Activated CD4-positive, alpha-beta T cell treated with anti-CD3 and anti-CD28 coated beads, Interleukin-2, amount 10 ng/mL, durations not matched to agents 24 days and 14 days (primary cell): ENCODE measurements around the gene FGGY. TPM values are rescaled to one million over a fixed set of nuclear protein-coding genes. Genes with fewer than 3 reads are reported as not detected.

Source experiments
- DNase-seq: peaks from one replicate; pipeline ENCODE4 v3.0.0; 2022
- H3K27ac Mint-ChIP-seq: one replicate; pipeline ENCODE4 v1.8.0; 2022; ENCODE audit warnings: mild to moderate bottlenecking, mixed read lengths
- H3K27me3 Mint-ChIP-seq: one replicate; pipeline ENCODE4 v1.8.0; 2022; ENCODE audit warnings: mixed read lengths
- H3K36me3 Mint-ChIP-seq: one replicate; pipeline ENCODE4 v1.8.0; 2022; ENCODE audit warnings: low read depth, mild to moderate bottlenecking, mixed read lengths
- H3K4me1 Mint-ChIP-seq: one replicate; pipeline ENCODE4 v1.8.0; 2021; ENCODE audit warnings: mixed read lengths
- H3K4me3 Mint-ChIP-seq: one replicate; pipeline ENCODE4 v1.8.0; 2022; ENCODE audit warnings: mild to moderate bottlenecking, moderate library complexity, mixed read lengths
- H3K9me3 Mint-ChIP-seq: one replicate; pipeline ENCODE4 v1.8.0; 2021; ENCODE audit warnings: mixed read lengths
- intact Hi-C: fragments of 100-400 bp; cut with micrococcal nuclease; formaldehyde crosslinking; loops from one replicate; pipeline ENCODE4 v1.15.1; 2023
- total RNA-seq: library from RNA; stranded (reverse); gene quantifications from 2 replicates; pipeline ENCODE4 v1.2.3, GENCODE V29; 2022

FGGY gene
- total RNA-seq, 1 donor from 2014 or later = 8.1 TPM

- no peak for DNase-seq
- Mint-ChIP-seq H3K36me3 (no peaks in the 10 kb centered on the region), H3K27ac (no peak overlapping the region), H3K4me3 (no peak overlapping the region), H3K27me3 (peaks cover 9% of the 10 kb centered on the region), H3K9me3 (peaks cover 12% of the 10 kb centered on the region), H3K4me1 (peaks cover 5% of the 10 kb centered on the region)
- intact Hi-C loops = no loop called here
These were observed 28.5 kb upstream of the FGGY start for GRCh38 chr1:59268406-59268805.

- Mint-ChIP-seq H3K27me3 (peaks cover 9% of the 10 kb centered on the region), H3K4me1 (peaks cover 13% of the 10 kb centered on the region), H3K27ac (no peak overlapping the region), H3K4me3 (no peak overlapping the region), H3K36me3 (no peaks in the 10 kb centered on the region), H3K9me3 (peaks cover 12% of the 10 kb centered on the region)
- DNase-seq = no peak
- intact Hi-C loops = no loop called here
These were observed 25.2 kb upstream of the FGGY start for GRCh38 chr1:59271561-59272260.

GRCh38 chr1:59272507-59272906, 24.4 kb upstream of the FGGY start:
- Mint-ChIP-seq H3K27me3 (peaks cover 9% of the 10 kb centered on the region), H3K9me3 (peaks cover 12% of the 10 kb centered on the region), H3K4me3 (no peak overlapping the region), H3K27ac (peak overlapping the region; percentile 54), H3K36me3 (no peaks in the 10 kb centered on the region), H3K4me1 (peaks cover 13% of the 10 kb centered on the region)
- DNase-seq = no peak
- intact Hi-C loops = no loop called here

- no peak for DNase-seq
- Mint-ChIP-seq H3K9me3 (no peaks in the 10 kb centered on the region), H3K4me1 (peaks cover 15% of the 10 kb centered on the region), H3K36me3 (no peaks in the 10 kb centered on the region), H3K4me3 (no peak overlapping the region), H3K27me3 (peaks cover 4% of the 10 kb centered on the region), H3K27ac (no peak overlapping the region)
- intact Hi-C loops = no loop called here
These were observed 20.4 kb upstream of the FGGY start for GRCh38 chr1:59276439-59276851.

GRCh38 chr1:59278780-59279354, 18.0 kb upstream of the FGGY start:
- intact Hi-C loops = no loop called here
- H3K27ac Mint-ChIP-seq = no peak overlapping the region
- H3K9me3 Mint-ChIP-seq = peaks cover 3% of the 10 kb centered on the region
- H3K4me1 Mint-ChIP-seq = peaks cover 10% of the 10 kb centered on the region
- no peak for DNase-seq
- no peaks in the 10 kb centered on the region for H3K36me3 Mint-ChIP-seq
- H3K27me3 Mint-ChIP-seq = peaks cover 8% of the 10 kb centered on the region
- no peak overlapping the region for H3K4me3 Mint-ChIP-seq

GRCh38 chr1:59279645-59280044, 17.2 kb upstream of the FGGY start:
- peaks cover 13% of the 10 kb centered on the region for H3K27me3 Mint-ChIP-seq
- no peak for DNase-seq
- H3K4me3 Mint-ChIP-seq = no peak overlapping the region
- H3K9me3 Mint-ChIP-seq = peaks cover 5% of the 10 kb centered on the region
- no peaks in the 10 kb centered on the region for H3K36me3 Mint-ChIP-seq
- intact Hi-C loops = no loop called here
- peaks cover 10% of the 10 kb centered on the region for H3K4me1 Mint-ChIP-seq
- H3K27ac Mint-ChIP-seq = no peak overlapping the region

- no peak overlapping the region for H3K4me3 Mint-ChIP-seq
- no peaks in the 10 kb centered on the region for H3K36me3 Mint-ChIP-seq
- H3K4me1 Mint-ChIP-seq = peaks cover 3% of the 10 kb centered on the region
- intact Hi-C loops = no loop called here
- H3K9me3 Mint-ChIP-seq = peaks cover 5% of the 10 kb centered on the region
- no peak for DNase-seq
- H3K27ac Mint-ChIP-seq = no peak overlapping the region
- H3K27me3 Mint-ChIP-seq = peaks cover 31% of the 10 kb centered on the region
These were observed 13.9 kb upstream of the FGGY start for GRCh38 chr1:59282951-59283350.

- Mint-ChIP-seq H3K9me3 (peaks cover 5% of the 10 kb centered on the region), H3K27ac (no peak overlapping the region), H3K36me3 (no peaks in the 10 kb centered on the region), H3K4me1 (peaks cover 3% of the 10 kb centered on the region), H3K27me3 (peaks cover 29% of the 10 kb centered on the region), H3K4me3 (no peak overlapping the region)
- DNase-seq = no peak
- intact Hi-C loops = no loop called here
These were observed 11.2 kb upstream of the FGGY start for GRCh38 chr1:59285691-59286090.

- Mint-ChIP-seq H3K4me1 (peaks cover 12% of the 10 kb centered on the region), H3K27me3 (peaks cover 28% of the 10 kb centered on the region), H3K27ac (no peak overlapping the region), H3K9me3 (peaks cover 5% of the 10 kb centered on the region), H3K36me3 (no peaks in the 10 kb centered on the region), H3K4me3 (no peak overlapping the region)
- intact Hi-C loops = no loop called here
- DNase-seq = no peak
These were observed 8.8 kb upstream of the FGGY start for GRCh38 chr1:59288046-59288445.

GRCh38 chr1:59289570-59289969, 7.3 kb upstream of the FGGY start:
- Mint-ChIP-seq H3K27me3 (peaks cover 20% of the 10 kb centered on the region), H3K4me1 (peaks cover 17% of the 10 kb centered on the region), H3K27ac (no peak overlapping the region), H3K9me3 (no peaks in the 10 kb centered on the region), H3K4me3 (no peak overlapping the region), H3K36me3 (no peaks in the 10 kb centered on the region)
- intact Hi-C loops = no loop called here
- no peak for DNase-seq

GRCh38 chr1:59290193-59290949, 6.5 kb upstream of the FGGY start:
- intact Hi-C loops = loop anchor here (10.0 kb wide), 3 partner anchors 144 to 536 kb away; no protein-coding TSS in a partner anchor
- no peaks in the 10 kb centered on the region for H3K9me3 Mint-ChIP-seq
- peaks cover 17% of the 10 kb centered on the region for H3K27me3 Mint-ChIP-seq
- H3K27ac Mint-ChIP-seq = no peak overlapping the region
- H3K4me1 Mint-ChIP-seq = peaks cover 22% of the 10 kb centered on the region
- no peak overlapping the region for H3K4me3 Mint-ChIP-seq
- DNase-seq = peak; percentile 76
- H3K36me3 Mint-ChIP-seq = no peaks in the 10 kb centered on the region

GRCh38 chr1:59291561-59291960, 5.3 kb upstream of the FGGY start:
- DNase-seq = no peak
- Mint-ChIP-seq H3K36me3 (no peaks in the 10 kb centered on the region), H3K27me3 (peaks cover 9% of the 10 kb centered on the region), H3K9me3 (no peaks in the 10 kb centered on the region), H3K27ac (no peak overlapping the region), H3K4me1 (peaks cover 22% of the 10 kb centered on the region), H3K4me3 (no peak overlapping the region)
- intact Hi-C loops = loop anchor here (10.0 kb wide), 3 partner anchors 143 to 537 kb away; no protein-coding TSS in a partner anchor

GRCh38 chr1:59292562-59292961, 4.3 kb upstream of the FGGY start:
- intact Hi-C loops = loop anchor here (10.0 kb wide), 3 partner anchors 142 to 538 kb away; no protein-coding TSS in a partner anchor
- H3K9me3 Mint-ChIP-seq = no peaks in the 10 kb centered on the region
- peak overlapping the region; percentile 48 for H3K27ac Mint-ChIP-seq
- H3K4me3 Mint-ChIP-seq = no peak overlapping the region
- no peaks in the 10 kb centered on the region for H3K36me3 Mint-ChIP-seq
- H3K4me1 Mint-ChIP-seq = peaks cover 25% of the 10 kb centered on the region
- H3K27me3 Mint-ChIP-seq = peaks cover 4% of the 10 kb centered on the region
- DNase-seq = no peak

- Mint-ChIP-seq H3K4me3 (no peak overlapping the region), H3K27ac (no peak overlapping the region), H3K4me1 (peaks cover 32% of the 10 kb centered on the region), H3K27me3 (no peaks in the 10 kb centered on the region), H3K36me3 (no peaks in the 10 kb centered on the region), H3K9me3 (no peaks in the 10 kb centered on the region)
- DNase-seq = no peak
- intact Hi-C loops = loop anchor here (10.0 kb wide), 3 partner anchors 142 to 538 kb away; no protein-coding TSS in a partner anchor
These were observed 3.7 kb upstream of the FGGY start for GRCh38 chr1:59293206-59293605.
